Endodermal cell (in vitro differentiated cells): ENCODE results near the gene NXPE3. TPM values are rescaled to one million over a fixed set of nuclear protein-coding genes. Genes with fewer than 3 reads are reported as not detected.

Experiments
- DNase-seq: peaks from one replicate; pipeline ENCODE4 v3.0.0-alpha.2; 2017
- H3K27ac ChIP-seq: 2 replicates; pipeline ENCODE4 v1.5.1; 2013; ENCODE audit warnings: mild to moderate bottlenecking, low read depth, low read length, moderate library complexity
- H3K27me3 ChIP-seq: 2 replicates; pipeline ENCODE4 v1.6.1; 2013; ENCODE audit warnings: mild to moderate bottlenecking, low read length, moderate library complexity; ENCODE audit not compliant: insufficient read depth, control insufficient read depth, poor library complexity, severe bottlenecking
- H3K36me3 ChIP-seq: 2 replicates; pipeline ENCODE4 v1.7.0; 2013; ENCODE audit warnings: mild to moderate bottlenecking, low read length, moderate library complexity; ENCODE audit not compliant: control insufficient read depth, insufficient read depth
- H3K4me1 ChIP-seq: one replicate; pipeline ENCODE4 v1.7.0; 2013; ENCODE audit warnings: low read length; ENCODE audit not compliant: control insufficient read depth, insufficient read depth
- H3K4me3 ChIP-seq: 2 replicates; pipeline ENCODE4 v1.5.1; 2013; ENCODE audit warnings: mild to moderate bottlenecking, low read length, moderate library complexity
- H3K9ac ChIP-seq: 2 replicates; pipeline ENCODE4 v1.6.1; 2013; ENCODE audit warnings: mild to moderate bottlenecking, low read length, moderate library complexity; ENCODE audit not compliant: poor library complexity, severe bottlenecking; ENCODE audit errors: extremely low read depth
- H3K9me3 ChIP-seq: 2 replicates; pipeline ENCODE4 v1.6.1; 2013; ENCODE audit warnings: mild to moderate bottlenecking, low read length, moderate library complexity; ENCODE audit not compliant: control insufficient read depth
- H3K27ac Mint-ChIP-seq: 2 replicates; pipeline ENCODE4 v1.8.0; 2020; ENCODE audit warnings: mixed read lengths
- H3K27me3 Mint-ChIP-seq: 2 replicates; pipeline ENCODE4 v1.8.0; 2021; ENCODE audit warnings: mild to moderate bottlenecking, mixed read lengths; ENCODE audit not compliant: insufficient read depth
- H3K36me3 Mint-ChIP-seq: 2 replicates; pipeline ENCODE4 v1.8.0; 2020; ENCODE audit warnings: low read depth, mixed read lengths
- H3K4me1 Mint-ChIP-seq: 2 replicates; pipeline ENCODE4 v1.8.0; 2020; ENCODE audit warnings: mixed read lengths
- H3K4me3 Mint-ChIP-seq: 2 replicates; pipeline ENCODE4 v1.8.0; 2020; ENCODE audit warnings: mild to moderate bottlenecking, moderate library complexity, mixed read lengths
- H3K9me3 Mint-ChIP-seq: 2 replicates; pipeline ENCODE4 v1.8.0; 2020; ENCODE audit warnings: mild to moderate bottlenecking, mixed read lengths
- WGBS, 2 experiments: methylation state at CpG; one replicate each; pipeline versions ENCODE4 v1.1.5 to v1.1.7; 2013; ENCODE audit warnings: missing lambda C conversion rate in 2 of 2, mixed read lengths in 1 of 2; ENCODE audit not compliant: insufficient coverage in 1 of 2, insufficient read length in 1 of 2; 5-methylcytosine and 5-hydroxymethylcytosine counted together
- total RNA-seq, 2 donors: library from RNA; stranded (reverse); fragmentation: NEBNext Ultra II Directional in 1 of 2; extraction: Animal tissue kit (Norgen Biotek cat#: 25700) in 1 of 2; gene quantifications; 2 replicates in 1 of 2; 3 replicates in 1 of 2; pipeline ENCODE4 v1.2.1, GENCODE V29; 2021
- TF ChIP-seq, protein P1 (sequence below): fragments of 200-600 bp; sonication (generic); conservative IDR thresholded peaks from 2 replicates; pipeline ENCODE4 v1.5.0; 2021; ENCODE audit warnings: antibody characterized with exemption, mild to moderate bottlenecking

The NXPE3 gene
- total RNA-seq, 2 donors from 2014 or later, result 6.9 to 7.7 TPM

DNA sequence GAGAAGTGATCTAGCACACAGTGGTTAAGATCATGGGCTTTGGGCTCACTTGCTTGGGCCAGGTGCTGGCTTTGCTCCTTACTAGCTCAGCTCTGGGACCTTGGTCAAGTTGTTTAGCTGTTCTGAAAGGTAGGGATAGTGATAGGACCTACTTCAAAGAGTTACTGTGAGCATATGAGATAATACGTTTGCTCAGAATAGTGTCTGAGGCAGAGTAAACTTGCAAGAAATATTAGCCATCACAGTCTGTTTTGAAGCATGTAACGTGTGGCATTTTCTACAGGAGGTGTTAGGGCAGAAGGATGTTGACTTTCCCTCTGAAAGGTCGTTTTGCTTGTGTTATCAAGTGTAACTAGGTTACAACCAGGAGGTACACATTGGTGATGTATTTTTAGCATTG is 35.8 kb downstream of the NXPE3 start:
- WGBS, 2 experiments, result 79 to 81% methylated on average over 2 to 3 of the region's 3 CpGs
- DNase-seq, result no peak
- Histone ChIP-seq H3K4me3 (no peak overlapping the region), H3K27me3 (no peaks in the 10 kb centered on the region), H3K27ac (no peak overlapping the region), H3K9ac (no peak overlapping the region), H3K9me3 (no peaks in the 10 kb centered on the region), H3K4me1 (no peaks in the 10 kb centered on the region), H3K36me3 (no peaks in the 10 kb centered on the region)
- H3K4me1 Mint-ChIP-seq, result peaks cover 2% of the 10 kb centered on the region
- H3K36me3 Mint-ChIP-seq, result no peaks in the 10 kb centered on the region
- no peak overlapping the region for H3K4me3 Mint-ChIP-seq
- TF ChIP-seq, protein P1, sequence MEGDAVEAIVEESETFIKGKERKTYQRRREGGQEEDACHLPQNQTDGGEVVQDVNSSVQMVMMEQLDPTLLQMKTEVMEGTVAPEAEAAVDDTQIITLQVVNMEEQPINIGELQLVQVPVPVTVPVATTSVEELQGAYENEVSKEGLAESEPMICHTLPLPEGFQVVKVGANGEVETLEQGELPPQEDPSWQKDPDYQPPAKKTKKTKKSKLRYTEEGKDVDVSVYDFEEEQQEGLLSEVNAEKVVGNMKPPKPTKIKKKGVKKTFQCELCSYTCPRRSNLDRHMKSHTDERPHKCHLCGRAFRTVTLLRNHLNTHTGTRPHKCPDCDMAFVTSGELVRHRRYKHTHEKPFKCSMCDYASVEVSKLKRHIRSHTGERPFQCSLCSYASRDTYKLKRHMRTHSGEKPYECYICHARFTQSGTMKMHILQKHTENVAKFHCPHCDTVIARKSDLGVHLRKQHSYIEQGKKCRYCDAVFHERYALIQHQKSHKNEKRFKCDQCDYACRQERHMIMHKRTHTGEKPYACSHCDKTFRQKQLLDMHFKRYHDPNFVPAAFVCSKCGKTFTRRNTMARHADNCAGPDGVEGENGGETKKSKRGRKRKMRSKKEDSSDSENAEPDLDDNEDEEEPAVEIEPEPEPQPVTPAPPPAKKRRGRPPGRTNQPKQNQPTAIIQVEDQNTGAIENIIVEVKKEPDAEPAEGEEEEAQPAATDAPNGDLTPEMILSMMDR, result no peak
- H3K27ac Mint-ChIP-seq, result no peak overlapping the region
- no peaks in the 10 kb centered on the region for H3K9me3 Mint-ChIP-seq
- H3K27me3 Mint-ChIP-seq, result no peaks in the 10 kb centered on the region

DNA sequence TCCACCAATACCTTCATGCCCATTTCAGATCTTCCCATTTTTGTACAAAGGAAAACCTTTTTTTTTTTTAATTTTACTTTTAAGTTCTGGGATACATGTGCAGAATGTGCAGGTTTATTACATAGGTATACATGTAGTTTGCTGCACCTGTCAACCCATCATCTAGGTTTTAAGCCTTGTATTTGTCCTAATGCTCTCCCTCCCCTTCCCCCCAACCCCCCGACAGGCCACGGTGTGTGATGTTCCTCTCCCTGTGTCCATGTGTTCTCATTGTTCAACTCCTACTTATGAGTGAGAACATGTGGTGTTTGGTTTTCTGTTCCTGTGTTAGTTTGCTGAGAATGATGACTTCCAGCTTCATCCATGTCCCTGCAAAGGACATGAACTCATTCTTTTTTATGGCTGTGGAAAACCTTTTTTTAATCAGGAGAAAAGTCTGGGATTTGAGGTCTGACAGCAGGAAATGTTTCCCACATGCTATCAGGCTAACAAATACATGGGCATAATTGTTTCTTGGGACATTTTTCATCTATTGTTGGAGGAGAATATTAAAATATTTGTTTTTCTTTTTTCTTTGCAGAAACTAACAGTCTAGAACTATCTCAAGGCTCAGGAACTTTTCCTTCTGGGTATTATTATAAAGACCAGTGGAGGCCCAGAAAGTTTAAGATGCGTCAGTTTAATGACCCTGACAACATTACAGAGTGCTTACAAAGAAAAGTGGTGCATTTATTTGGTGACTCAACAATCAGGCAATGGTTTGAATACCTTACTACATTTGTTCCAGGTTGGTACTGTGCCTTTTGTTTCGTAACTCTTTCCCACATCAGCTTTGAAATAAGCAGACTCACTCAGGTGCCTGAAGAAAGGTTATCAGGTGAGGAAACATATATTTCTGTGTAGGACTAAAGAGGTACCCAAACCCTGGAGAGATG is 37.5 kb downstream of the NXPE3 start:
- TF ChIP-seq, protein P1, result no peak
- Mint-ChIP-seq H3K36me3 (no peaks in the 10 kb centered on the region), H3K27me3 (no peaks in the 10 kb centered on the region), H3K4me3 (no peak overlapping the region), H3K9me3 (no peaks in the 10 kb centered on the region), H3K4me1 (peaks cover 2% of the 10 kb centered on the region), H3K27ac (no peak overlapping the region)
- 83 to 95% methylated on average over 1 to 3 of the region's 4 CpGs for WGBS, 2 experiments
- no peaks in the 10 kb centered on the region for H3K27me3 ChIP-seq
- no peak overlapping the region for H3K27ac ChIP-seq
- no peaks in the 10 kb centered on the region for H3K4me1 ChIP-seq
- DNase-seq, result no peak
- no peak overlapping the region for H3K4me3 ChIP-seq
- no peaks in the 10 kb centered on the region for H3K9me3 ChIP-seq
- H3K36me3 ChIP-seq, result no peaks in the 10 kb centered on the region
- no peak overlapping the region for H3K9ac ChIP-seq

DNA sequence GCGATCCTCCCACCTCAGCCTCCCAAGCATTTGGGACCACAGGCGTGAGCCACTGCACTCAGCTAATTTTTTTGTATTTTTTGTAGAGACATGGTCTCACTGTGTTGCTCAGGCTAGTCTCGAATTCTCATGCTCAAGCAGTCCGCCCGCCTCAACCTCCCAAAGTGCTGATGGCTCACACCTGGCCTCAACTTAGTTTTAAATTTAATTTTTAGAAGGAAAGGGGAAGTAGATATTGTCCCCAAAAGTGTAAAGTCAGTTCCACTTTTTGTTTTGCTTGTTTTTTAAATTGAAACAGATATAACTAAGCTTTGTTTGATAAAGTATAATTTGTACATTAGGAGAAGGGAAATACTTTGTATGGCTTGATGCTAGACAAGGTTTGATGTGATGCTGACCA is 39.0 kb downstream of the NXPE3 start:
- Mint-ChIP-seq H3K4me3 (no peak overlapping the region), H3K36me3 (no peaks in the 10 kb centered on the region), H3K9me3 (no peaks in the 10 kb centered on the region), H3K27ac (no peak overlapping the region), H3K27me3 (no peaks in the 10 kb centered on the region), H3K4me1 (peaks cover 2% of the 10 kb centered on the region)
- no peaks in the 10 kb centered on the region for H3K4me1 ChIP-seq
- no peak overlapping the region for H3K9ac ChIP-seq
- H3K27ac ChIP-seq, result no peak overlapping the region
- 92 to 100% methylated on average over 3 to 5 of the region's 5 CpGs for WGBS, 2 experiments
- H3K36me3 ChIP-seq, result no peaks in the 10 kb centered on the region
- TF ChIP-seq, protein P1, result no peak
- no peaks in the 10 kb centered on the region for H3K27me3 ChIP-seq
- H3K4me3 ChIP-seq, result no peak overlapping the region
- no peaks in the 10 kb centered on the region for H3K9me3 ChIP-seq
- DNase-seq, result no peak
